Left lung (tissue), 10 donors: ENCODE measurements around the gene NIPA2. TPM values are rescaled to one million over a fixed set of nuclear protein-coding genes. Genes with fewer than 3 reads are reported as not detected.

Experiments
- ATAC-seq: fragments of 200-7000 bp; cut with Tn5 transposase; one replicate; pipeline ENCODE4 v1.9.1; 2020; ENCODE audit warnings: moderate library complexity
- DNase-seq, 4 donors: peaks; one replicate each; pipeline ENCODE4 v3.0.0-alpha.2; 2013 to 2020
- H3K27ac ChIP-seq, 2 donors: fragments of 200-600 bp; sonication (generic) in 1 of 2; one replicate each; pipeline versions ENCODE4 v1.5.0 to v1.8.0; 2020 to 2021
- H3K27me3 ChIP-seq, 2 donors: fragments of 200-600 bp; sonication (generic) in 1 of 2; one replicate each; pipeline versions ENCODE4 v1.5.0 to v1.8.0; 2020 to 2021
- H3K36me3 ChIP-seq, 2 donors: fragments of 200-600 bp; sonication (generic) in 1 of 2; one replicate each; pipeline versions ENCODE4 v1.5.0 to v1.8.0; 2020 to 2021
- H3K4me1 ChIP-seq, 2 donors: fragments of 200-600 bp; one replicate each; pipeline ENCODE4 v1.8.0; 2021
- H3K4me3 ChIP-seq, 2 donors: fragments of 200-600 bp; sonication (generic) in 1 of 2; one replicate each; pipeline versions ENCODE4 v1.5.0 to v1.8.0; 2020 to 2021; ENCODE audit warnings: mild to moderate bottlenecking in 1 of 2
- H3K9me3 ChIP-seq, 2 donors: fragments of 200-600 bp; sonication (generic) in 1 of 2; one replicate each; pipeline versions ENCODE4 v1.5.0 to v1.8.0; 2020 to 2021
- intact Hi-C, 2 donors: fragments of 100-400 bp; cut with DNase I; formaldehyde crosslinking; loops; one replicate each; pipeline versions ENCODE4 v1.11.2 to v1.14.2; 2022
- polyA plus RNA-seq, 6 donors: library from polyadenylated mRNA; unstranded; fragments of 120-200 nt; gene quantifications; one replicate each; pipeline ENCODE4 v1.2.1, GENCODE V29; 2013; ENCODE audit not compliant: insufficient read length in 6 of 6
- total RNA-seq, 2 donors: library from RNA; stranded (reverse); fragmentation: NEBNext Ultra II Directional; extraction: Animal tissue kit (Norgen Biotek cat#: 25700); gene quantifications; one replicate each; pipeline ENCODE4 v1.2.1, GENCODE V29; 2021
- TF ChIP-seq, protein P1 (sequence below), 2 donors: fragments of 200-600 bp; sonication (generic) in 1 of 2; IDR thresholded peaks; one replicate each; pipeline versions ENCODE4 v1.5.0 to v1.8.0; 2021; ENCODE audit warnings: antibody characterized with exemption in 2 of 2
- donor health status: DM: no; HTN: yes; CAD: no.
- donor health status: DM: no; HTN: no; CAD: no.

NIPA2 gene
- total and polyA plus RNA-seq, 8 donors, result 38.3 to 69.0 (median 43.9) TPM

DNA sequence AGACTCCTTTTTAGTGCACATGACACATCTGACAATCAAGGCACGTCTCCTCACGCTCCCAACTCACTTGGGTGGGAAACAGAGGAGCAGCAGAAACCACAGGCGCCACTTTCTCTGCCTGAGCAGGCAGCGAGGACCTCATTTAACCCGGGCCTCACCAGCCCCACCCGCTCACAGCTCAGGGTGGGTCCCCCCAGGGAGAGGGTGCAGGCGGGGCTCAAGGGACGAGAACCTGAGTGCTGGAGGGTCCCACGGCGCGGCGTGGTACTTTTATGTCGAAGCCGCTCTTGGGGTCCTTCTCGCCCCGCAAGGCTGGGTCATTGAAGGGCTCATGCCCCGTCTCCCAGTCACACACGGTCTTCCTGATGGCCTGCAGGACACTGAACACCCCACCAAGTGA, 79.1 kb downstream of the NIPA2 start:
- no peaks in the 10 kb centered on the region for H3K27me3 ChIP-seq
- no peak overlapping the region for H3K4me3 ChIP-seq
- no peaks in the 10 kb centered on the region for H3K4me1 ChIP-seq
- H3K9me3 ChIP-seq, result no peaks in the 10 kb centered on the region
- H3K36me3 ChIP-seq, result peaks cover 0 to 89% of the 10 kb centered on the region in 2 donors
- DNase-seq, result no peak
- intact Hi-C loops, result no loop called here
- TF ChIP-seq, protein P1, sequence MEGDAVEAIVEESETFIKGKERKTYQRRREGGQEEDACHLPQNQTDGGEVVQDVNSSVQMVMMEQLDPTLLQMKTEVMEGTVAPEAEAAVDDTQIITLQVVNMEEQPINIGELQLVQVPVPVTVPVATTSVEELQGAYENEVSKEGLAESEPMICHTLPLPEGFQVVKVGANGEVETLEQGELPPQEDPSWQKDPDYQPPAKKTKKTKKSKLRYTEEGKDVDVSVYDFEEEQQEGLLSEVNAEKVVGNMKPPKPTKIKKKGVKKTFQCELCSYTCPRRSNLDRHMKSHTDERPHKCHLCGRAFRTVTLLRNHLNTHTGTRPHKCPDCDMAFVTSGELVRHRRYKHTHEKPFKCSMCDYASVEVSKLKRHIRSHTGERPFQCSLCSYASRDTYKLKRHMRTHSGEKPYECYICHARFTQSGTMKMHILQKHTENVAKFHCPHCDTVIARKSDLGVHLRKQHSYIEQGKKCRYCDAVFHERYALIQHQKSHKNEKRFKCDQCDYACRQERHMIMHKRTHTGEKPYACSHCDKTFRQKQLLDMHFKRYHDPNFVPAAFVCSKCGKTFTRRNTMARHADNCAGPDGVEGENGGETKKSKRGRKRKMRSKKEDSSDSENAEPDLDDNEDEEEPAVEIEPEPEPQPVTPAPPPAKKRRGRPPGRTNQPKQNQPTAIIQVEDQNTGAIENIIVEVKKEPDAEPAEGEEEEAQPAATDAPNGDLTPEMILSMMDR (IDR thresholded peaks at IDR 0.05), result no peak
- H3K27ac ChIP-seq, result no peak overlapping the region
- no peak for ATAC-seq

Other genes with a start within 250 kb of the NIPA2 start
- 10 to 100 TPM; 16.3 to 20.8 TPM for gene NIPA1, start 52.0 kb upstream of the NIPA2 start, total RNA-seq
- gene NIPA1, start 52.0 kb upstream of the NIPA2 start, polyA plus RNA-seq, result 10 to 100 TPM; 11.9 to 15.4 (median 13.1) TPM
- gene CYFIP1, start 141.7 kb downstream of the NIPA2 start, total RNA-seq, result 100 to 1,000 TPM; 141 to 164 TPM
- 10 to 100 TPM; 85.6 to 98.8 (median 90.4) TPM for gene CYFIP1, start 141.7 kb downstream of the NIPA2 start, polyA plus RNA-seq
- gene TUBGCP5, start 200.9 kb downstream of the NIPA2 start, total RNA-seq, result 10 to 100 TPM; 13.1 to 14.4 TPM
- 10 to 100 TPM; 31.7 to 41.4 (median 33.1) TPM for gene TUBGCP5, start 200.9 kb downstream of the NIPA2 start, polyA plus RNA-seq